Ureter (tissue), 1 donor: ENCODE results near the gene RGCC. TPM values are rescaled to one million over a fixed set of nuclear protein-coding genes. Genes with fewer than 3 reads are reported as not detected.
A peak's percentile ranks its signal among the peaks of the same experiment; 100 is the strongest.

Experiments
- DNase-seq: peaks from one replicate; pipeline ENCODE4 v3.0.0-alpha.2; 2020; ENCODE audit warnings: low spot score
- total RNA-seq: library from RNA; stranded (reverse); gene quantifications from one replicate; pipeline ENCODE4 v1.2.4, GENCODE V29; 2023
- donor health status: DM: yes; HTN: yes; CAD: no.

Gene RGCC
- total RNA-seq, 1 donor from 2014 or later: 11.9 TPM

- no peak for DNase-seq
These were observed 3.7 kb upstream of the RGCC start for GRCh38 chr13:41453620-41454019.

GRCh38 chr13:41454170-41454569, 3.2 kb upstream of the RGCC start:
- no peak for DNase-seq

- no peak for DNase-seq
These were observed 1.5 kb upstream of the RGCC start for GRCh38 chr13:41455725-41456419.

GRCh38 chr13:41457589-41458186, 338 bp downstream of the RGCC start:
- DNase-seq: no peak

GRCh38 chr13:41458187-41458760, 924 bp downstream of the RGCC start:
- peak; percentile 51 for DNase-seq

- DNase-seq: no peak
These were observed 1.5 kb downstream of the RGCC start for GRCh38 chr13:41458761-41459431.

GRCh38 chr13:41459432-41460073, 2.2 kb downstream of the RGCC start:
- no peak for DNase-seq

- DNase-seq: no peak
These were observed 2.7 kb downstream of the RGCC start for GRCh38 chr13:41460074-41460465.

GRCh38 chr13:41460930-41461329, 3.6 kb downstream of the RGCC start:
- DNase-seq: no peak

- no peak for DNase-seq
These were observed 4.3 kb downstream of the RGCC start for GRCh38 chr13:41461527-41462139.

- DNase-seq: no peak
These were observed 5.1 kb downstream of the RGCC start for GRCh38 chr13:41462427-41462826.

GRCh38 chr13:41463838-41464602, 6.7 kb downstream of the RGCC start:
- no peak for DNase-seq

- DNase-seq: peak; percentile 59
These were observed 8.0 kb downstream of the RGCC start for GRCh38 chr13:41465241-41465847.

GRCh38 chr13:41465898-41466320, 8.6 kb downstream of the RGCC start:
- DNase-seq: no peak

GRCh38 chr13:41467425-41467945, 10.1 kb downstream of the RGCC start:
- DNase-seq: no peak

- no peak for DNase-seq
These were observed 11.3 kb downstream of the RGCC start for GRCh38 chr13:41468631-41469030.

- no peak for DNase-seq
These were observed 12.8 kb downstream of the RGCC start for GRCh38 chr13:41470196-41470595.

GRCh38 chr13:41471785-41472184, 14.4 kb downstream of the RGCC start:
- DNase-seq: no peak

- DNase-seq: no peak
These were observed 29.9 kb downstream of the RGCC start for GRCh38 chr13:41487222-41487621.

GRCh38 chr13:41488124-41488523, 30.8 kb downstream of the RGCC start:
- DNase-seq: no peak
